Tibial artery (tissue), 4 donors: ENCODE results near the gene NDUFA13.

Source experiments
- DNase-seq, 2 donors: peaks; one replicate each; pipeline ENCODE4 v3.0.0-alpha.2; 2019
- H3K27ac ChIP-seq, 2 donors: fragments of 200-600 bp; sonication (generic) in 1 of 2; 1 replicate in 1 of 2; 2 replicates in 1 of 2; pipeline ENCODE4 v1.5.1; 2018 to 2019; ENCODE audit warnings: mild to moderate bottlenecking in 1 of 2
- H3K27me3 ChIP-seq, 2 donors: fragments of 200-600 bp; sonication (generic) in 1 of 2; one replicate each; pipeline versions ENCODE4 v1.5.1 to v1.6.0; 2016 to 2019
- H3K36me3 ChIP-seq, 3 donors: fragments of 200-600 bp; sonication (generic) in 2 of 3; one replicate each; pipeline ENCODE4 v1.5.1; 2016 to 2019; ENCODE audit warnings: mild to moderate bottlenecking in 2 of 3
- H3K4me1 ChIP-seq, 4 donors: fragments of 200-600 bp; sonication (generic) in 2 of 4; 1 replicate in 3 of 4; 2 replicates in 1 of 4; pipeline ENCODE4 v1.5.1; 2016 to 2019
- H3K4me3 ChIP-seq, 2 donors: fragments of 200-600 bp; sonication (generic) in 1 of 2; 1 replicate in 1 of 2; 2 replicates in 1 of 2; pipeline ENCODE4 v1.5.1; 2018 to 2019; ENCODE audit warnings: mild to moderate bottlenecking in 2 of 2
- H3K9me3 ChIP-seq, 3 donors: fragments of 200-600 bp; sonication (generic) in 1 of 3; one replicate each; pipeline ENCODE4 v1.5.1; 2016 to 2019
- intact Hi-C: fragments of 100-400 bp; cut with DNase I; formaldehyde crosslinking; loops from one replicate; pipeline ENCODE4 v1.15.0; 2023; ENCODE audit warnings: low total_unique reads
- TF ChIP-seq, protein P1 (sequence below), 2 experiments: fragments of 200-600 bp in 1 of 2; fragments of 450-650 bp in 1 of 2; IDR thresholded peaks; one replicate each; pipeline ENCODE4 v1.5.1; 2017 to 2019; ENCODE audit warnings: antibody characterized with exemption in 2 of 2, mild to moderate bottlenecking in 1 of 2, moderate library complexity in 1 of 2

NDUFA13 gene

DNA sequence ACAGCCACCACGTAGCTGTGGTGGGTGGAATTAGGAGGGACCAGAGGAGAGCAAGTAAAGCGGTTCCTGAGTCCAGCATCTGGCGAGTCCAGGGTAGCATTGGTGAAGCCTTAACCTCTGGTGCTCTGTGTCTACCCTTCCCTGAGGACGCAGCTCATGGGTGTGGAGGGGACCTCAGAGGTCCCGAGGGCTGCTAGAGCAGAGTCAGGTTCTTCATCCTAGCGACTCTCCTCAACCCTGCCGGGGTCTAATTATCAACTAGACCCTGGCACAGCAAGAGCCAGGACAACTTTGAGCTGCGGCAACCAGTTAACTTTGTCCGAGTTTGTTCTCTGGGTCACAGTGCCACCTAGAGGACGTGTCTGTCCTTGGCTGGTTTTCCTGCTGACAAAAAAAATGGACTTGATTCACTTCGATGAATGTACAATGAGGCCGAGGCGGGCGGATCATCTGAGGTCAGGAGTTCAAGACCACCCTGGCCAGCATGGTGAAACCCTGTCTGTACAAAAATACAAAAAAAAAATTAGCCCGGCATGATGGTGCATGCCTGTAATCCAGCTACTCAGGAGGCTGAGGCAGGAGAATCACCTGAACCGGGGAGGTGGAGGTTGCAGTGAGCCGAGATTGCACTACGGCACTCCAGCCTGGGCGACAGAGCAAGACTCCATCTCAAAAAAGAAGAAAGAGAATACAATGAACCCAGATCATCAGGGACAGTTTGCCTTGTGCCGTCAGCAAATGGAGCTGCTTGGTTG is 25.6 kb upstream of the NDUFA13 start:
- Histone ChIP-seq H3K36me3 (peaks cover 23 to 39% (median 29%) of the 10 kb centered on the region in 3 donors), H3K4me3 (peak overlapping the region in 1 of 2 donors; percentile 3), H3K27me3 (no peaks in the 10 kb centered on the region), H3K27ac (peak overlapping the region; percentile 78 to 86), H3K4me1 (peaks cover 0 to 50% (median 29%) of the 10 kb centered on the region in 4 donors), H3K9me3 (no peaks in the 10 kb centered on the region)
- TF ChIP-seq, protein P1, sequence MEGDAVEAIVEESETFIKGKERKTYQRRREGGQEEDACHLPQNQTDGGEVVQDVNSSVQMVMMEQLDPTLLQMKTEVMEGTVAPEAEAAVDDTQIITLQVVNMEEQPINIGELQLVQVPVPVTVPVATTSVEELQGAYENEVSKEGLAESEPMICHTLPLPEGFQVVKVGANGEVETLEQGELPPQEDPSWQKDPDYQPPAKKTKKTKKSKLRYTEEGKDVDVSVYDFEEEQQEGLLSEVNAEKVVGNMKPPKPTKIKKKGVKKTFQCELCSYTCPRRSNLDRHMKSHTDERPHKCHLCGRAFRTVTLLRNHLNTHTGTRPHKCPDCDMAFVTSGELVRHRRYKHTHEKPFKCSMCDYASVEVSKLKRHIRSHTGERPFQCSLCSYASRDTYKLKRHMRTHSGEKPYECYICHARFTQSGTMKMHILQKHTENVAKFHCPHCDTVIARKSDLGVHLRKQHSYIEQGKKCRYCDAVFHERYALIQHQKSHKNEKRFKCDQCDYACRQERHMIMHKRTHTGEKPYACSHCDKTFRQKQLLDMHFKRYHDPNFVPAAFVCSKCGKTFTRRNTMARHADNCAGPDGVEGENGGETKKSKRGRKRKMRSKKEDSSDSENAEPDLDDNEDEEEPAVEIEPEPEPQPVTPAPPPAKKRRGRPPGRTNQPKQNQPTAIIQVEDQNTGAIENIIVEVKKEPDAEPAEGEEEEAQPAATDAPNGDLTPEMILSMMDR (IDR thresholded peaks at IDR 0.05) = peak; percentile 82 to 88
- peak; percentile 81 to 88 for DNase-seq
- intact Hi-C loops = loop anchor here (2.0 kb wide), 1 partner anchor 124 kb away; no protein-coding TSS in a partner anchor

DNA sequence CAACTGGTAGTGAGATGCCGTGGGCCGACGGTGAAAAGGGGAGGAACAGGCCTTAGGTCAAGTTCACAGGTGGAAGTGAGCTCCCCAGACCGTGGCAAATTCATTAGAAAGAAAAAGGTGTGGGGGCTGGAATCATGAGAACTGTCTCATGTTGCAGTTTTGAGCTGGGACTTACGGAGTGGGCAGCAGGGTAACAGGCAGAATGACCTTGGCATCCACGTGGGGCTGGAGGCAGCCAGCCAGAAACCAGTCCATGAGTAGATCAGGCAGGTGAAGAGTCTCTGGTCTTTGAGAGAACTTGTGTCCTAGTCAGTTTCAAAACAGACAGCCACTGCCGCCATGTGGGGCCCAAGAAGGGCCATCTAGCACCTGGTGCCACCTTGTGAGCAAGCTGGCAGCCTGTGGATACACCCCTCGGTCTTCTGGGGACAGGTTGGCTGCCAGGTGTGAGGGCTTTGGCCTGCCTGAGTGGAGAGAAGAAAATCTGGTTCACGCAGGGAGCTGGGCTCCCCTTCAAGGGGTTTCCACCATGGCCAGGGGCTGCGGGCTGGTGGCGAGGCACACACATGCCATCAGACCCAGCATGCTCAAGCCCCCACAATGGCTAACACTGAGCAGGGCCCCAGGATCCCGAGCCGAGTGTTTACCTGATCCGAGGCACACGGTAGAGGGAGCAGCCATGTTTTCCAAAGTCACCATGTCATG is 24.6 kb upstream of the NDUFA13 start:
- Histone ChIP-seq H3K4me1 (peaks cover 0 to 43% (median 29%) of the 10 kb centered on the region in 4 donors), H3K27ac (no peak overlapping the region), H3K27me3 (no peaks in the 10 kb centered on the region), H3K9me3 (no peaks in the 10 kb centered on the region), H3K36me3 (peaks cover 30 to 48% (median 38%) of the 10 kb centered on the region in 3 donors), H3K4me3 (no peak overlapping the region)
- TF ChIP-seq, protein P1 (IDR thresholded peaks at IDR 0.05) = no peak
- intact Hi-C loops = loop anchor here (2.0 kb wide), 1 partner anchor 125 kb away; no protein-coding TSS in a partner anchor
- DNase-seq = no peak

DNA sequence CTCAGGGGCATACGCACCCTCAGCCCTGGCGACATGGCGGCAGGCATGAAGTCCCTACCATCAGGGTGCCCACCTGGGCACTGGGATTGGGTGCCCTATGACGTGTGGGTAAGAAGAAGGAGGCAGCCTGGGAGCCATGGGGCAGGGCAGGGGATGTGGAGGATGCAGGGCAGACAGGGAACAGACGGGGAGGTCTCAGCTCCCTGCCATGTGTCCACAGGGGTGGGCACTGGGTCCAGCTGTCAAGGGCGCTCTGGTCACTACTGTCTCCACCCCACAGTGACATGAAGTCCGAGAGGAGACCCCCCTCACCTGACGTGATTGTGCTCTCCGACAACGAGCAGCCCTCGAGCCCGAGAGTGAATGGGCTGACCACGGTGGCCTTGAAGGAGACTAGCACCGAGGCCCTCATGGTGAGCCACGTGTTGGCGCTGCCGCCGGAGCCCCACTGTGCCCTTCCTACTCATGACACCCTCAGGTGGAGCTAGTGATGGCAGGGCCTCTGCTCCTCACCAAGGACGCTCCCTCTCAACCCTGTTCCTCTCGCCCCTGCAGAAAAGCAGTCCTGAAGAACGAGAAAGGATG is 23.9 kb upstream of the NDUFA13 start:
- peaks cover 33 to 54% (median 44%) of the 10 kb centered on the region in 3 donors for H3K36me3 ChIP-seq

GRCh38 chr19:19493841-19494546 is 22.0 kb upstream of the NDUFA13 start:
- Histone ChIP-seq H3K4me1 (peaks cover 0 to 19% (median 17%) of the 10 kb centered on the region in 4 donors), H3K36me3 (peaks cover 41 to 73% (median 59%) of the 10 kb centered on the region in 3 donors), H3K27me3 (no peaks in the 10 kb centered on the region), H3K9me3 (no peaks in the 10 kb centered on the region), H3K27ac (no peak overlapping the region), H3K4me3 (no peak overlapping the region)
- no peak for DNase-seq
- intact Hi-C loops = no loop called here
- TF ChIP-seq, protein P1 (IDR thresholded peaks at IDR 0.05) = no peak

More for the DNA sequence above, 23.9 kb upstream of the NDUFA13 start:
- Histone ChIP-seq H3K9me3 (no peaks in the 10 kb centered on the region), H3K27ac (no peak overlapping the region), H3K4me3 (no peak overlapping the region), H3K27me3 (no peaks in the 10 kb centered on the region), H3K4me1 (peaks cover 0 to 38% (median 29%) of the 10 kb centered on the region in 4 donors)
- DNase-seq = no peak
- intact Hi-C loops = no loop called here
- TF ChIP-seq, protein P1 (IDR thresholded peaks at IDR 0.05) = no peak
